GM10847 (cell line): Measurements from ENCODE around the gene CCDC24.

Experiments used
- POLR2A ChIP-seq: IDR thresholded peaks from 2 replicates; pipeline ENCODE4 v1.6.1; 2011; ENCODE audit not compliant: insufficient read length; ENCODE audit errors: extremely low read depth

Gene CCDC24

DNA sequence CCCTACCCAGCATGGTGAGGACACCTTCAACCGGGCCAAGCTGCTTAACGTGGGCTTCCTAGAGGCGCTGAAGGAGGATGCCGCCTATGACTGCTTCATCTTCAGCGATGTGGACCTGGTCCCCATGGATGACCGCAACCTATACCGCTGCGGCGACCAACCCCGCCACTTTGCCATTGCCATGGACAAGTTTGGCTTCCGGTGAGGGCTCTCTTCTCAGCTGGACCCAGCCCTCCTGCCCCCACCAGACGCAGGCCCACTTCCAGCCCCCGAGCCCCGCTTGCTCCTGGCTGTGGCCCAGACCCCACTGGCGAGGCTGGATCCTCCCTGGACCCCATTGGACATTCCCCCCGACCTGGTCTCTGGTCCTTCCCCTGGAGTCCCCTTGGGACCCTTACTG is 6.5 kb upstream of the CCDC24 start:
- TF ChIP-seq POLR2A: no peak

DNA sequence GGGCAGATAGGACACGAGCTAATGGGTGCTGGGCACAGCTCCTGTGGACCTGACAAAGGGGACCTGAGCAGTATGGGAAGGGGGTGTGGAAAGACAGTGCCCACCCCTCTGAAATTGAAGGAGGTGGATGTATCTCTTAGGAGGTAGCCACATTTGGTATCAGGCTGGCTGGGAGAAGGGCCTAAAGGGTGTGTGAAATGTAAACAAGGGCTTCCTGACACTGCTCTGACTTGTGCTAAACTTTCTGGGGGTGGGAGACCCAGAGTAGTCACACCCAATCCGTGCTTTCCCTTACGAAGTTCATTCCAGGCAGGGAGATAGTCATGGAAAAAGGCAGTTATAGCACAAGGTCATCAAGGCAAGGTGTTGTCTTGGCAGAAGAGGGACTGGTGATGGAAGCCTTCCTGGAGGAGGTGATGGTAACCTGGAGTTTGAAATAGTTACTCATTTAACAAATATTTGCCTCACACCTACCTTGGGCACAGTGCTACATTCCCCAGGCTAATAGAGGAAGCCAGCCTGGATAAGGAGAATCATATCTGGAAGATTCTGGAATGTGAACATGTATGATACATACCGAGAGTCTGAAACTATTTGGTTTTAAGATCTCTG is 5.3 kb upstream of the CCDC24 start:
- TF ChIP-seq POLR2A: no peak

DNA sequence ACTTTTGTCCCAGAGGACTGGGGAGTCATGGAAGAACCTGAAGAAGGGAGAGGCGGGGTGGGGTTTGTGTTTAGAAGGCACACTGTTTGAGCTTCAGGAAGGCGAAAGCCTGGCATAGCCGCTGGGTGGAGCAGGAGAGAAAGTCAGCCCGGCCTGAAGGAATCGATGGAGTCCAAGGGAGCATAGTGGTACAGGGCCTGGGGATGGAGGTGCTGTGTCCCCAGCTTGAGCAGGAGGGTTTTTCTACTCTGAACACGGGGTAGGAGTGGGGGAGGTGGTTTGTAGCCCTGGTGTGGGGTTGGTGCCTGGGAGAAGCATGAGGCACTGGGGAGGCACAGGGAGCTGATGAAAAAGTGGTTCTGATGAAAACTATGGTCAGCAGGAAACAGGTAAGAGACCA is 4.7 kb upstream of the CCDC24 start:
- TF ChIP-seq POLR2A: no peak

- TF ChIP-seq POLR2A: no peak
These were observed 4.1 kb upstream of the CCDC24 start for GRCh38 chr1:43987159-43987902.

DNA sequence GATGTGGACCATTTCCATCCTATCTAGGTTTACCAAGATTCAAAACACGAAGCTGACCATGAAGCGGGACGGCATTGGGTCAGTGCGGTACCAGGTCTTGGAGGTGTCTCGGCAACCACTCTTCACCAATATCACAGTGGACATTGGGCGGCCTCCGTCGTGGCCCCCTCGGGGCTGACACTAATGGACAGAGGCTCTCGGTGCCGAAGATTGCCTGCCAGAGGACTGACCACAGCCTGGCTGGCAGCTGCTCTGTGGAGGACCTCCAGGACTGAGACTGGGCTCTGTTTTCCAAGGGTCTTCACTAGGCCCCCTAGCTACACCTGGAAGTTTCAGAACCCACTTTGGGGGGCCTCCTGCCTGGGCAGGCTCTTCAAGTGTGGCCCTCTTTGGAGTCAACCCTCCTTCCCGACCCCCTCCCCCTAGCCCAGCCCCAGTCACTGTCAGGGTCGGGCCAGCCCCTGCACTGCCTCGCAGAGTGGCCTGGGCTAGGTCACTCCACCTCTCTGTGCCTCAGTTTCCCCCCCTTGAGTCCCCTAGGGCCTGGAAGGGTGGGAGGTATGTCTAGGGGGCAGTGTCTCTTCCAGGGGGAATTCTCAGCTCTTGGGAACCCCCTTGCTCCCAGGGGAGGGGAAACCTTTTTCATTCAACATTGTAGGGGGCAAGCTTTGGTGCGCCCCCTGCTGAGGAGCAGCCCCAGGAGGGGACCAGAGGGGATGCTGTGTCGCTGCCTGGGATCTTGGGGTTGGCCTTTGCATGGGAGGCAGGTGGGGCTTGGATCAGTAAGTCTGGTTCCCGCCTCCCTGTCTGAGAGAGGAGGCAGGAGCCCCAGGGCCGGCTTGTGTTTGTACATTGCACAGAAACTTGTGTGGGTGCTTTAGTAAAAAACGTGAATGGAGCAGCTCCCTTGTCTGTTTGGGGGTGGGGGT is 864 bp upstream of the CCDC24 start:
- no peak for TF ChIP-seq POLR2A

GRCh38 chr1:43991200-43991475 is 261 bp upstream of the CCDC24 start:
- no peak for TF ChIP-seq POLR2A

GRCh38 chr1:43992232-43992995 is 1.0 kb downstream of the CCDC24 start:
- TF ChIP-seq POLR2A: no peak

DNA sequence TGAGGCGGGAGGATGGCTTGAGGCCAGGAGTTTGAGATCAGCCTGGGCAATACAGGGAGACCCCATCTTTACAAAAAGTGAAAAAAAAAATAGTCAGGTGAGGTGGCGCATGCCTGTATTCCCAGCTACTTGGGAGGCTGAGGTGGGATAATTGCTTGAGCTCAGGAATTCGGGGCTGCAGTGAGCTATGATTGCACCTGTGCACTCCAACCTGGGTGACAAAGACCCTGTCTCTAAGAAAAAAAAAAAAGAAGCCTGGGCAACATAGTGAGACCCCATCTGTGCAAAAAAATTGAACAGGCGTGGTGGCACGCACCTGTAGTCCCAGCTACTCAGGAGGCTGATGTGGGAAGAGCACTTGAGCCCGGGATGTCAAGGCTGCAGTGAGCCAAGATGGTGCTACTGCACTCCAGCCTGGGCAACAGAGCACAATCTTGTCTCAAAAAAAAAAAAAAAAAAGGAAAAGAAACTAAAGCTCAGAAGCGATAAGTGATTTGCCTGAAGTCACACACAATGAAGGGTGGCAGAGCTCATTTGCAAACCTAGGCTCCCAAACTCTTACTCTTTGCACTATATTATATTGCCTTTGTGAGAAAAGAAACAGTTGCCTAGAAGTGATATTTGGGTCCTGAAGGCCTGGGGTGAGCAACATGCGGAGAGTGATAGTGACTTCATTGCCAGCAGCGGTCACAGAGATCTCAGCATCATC is 2.0 kb downstream of the CCDC24 start:
- no peak for TF ChIP-seq POLR2A

GRCh38 chr1:43994071-43994470 is 2.7 kb downstream of the CCDC24 start:
- TF ChIP-seq POLR2A: no peak

- no peak for TF ChIP-seq POLR2A
These were observed 3.7 kb downstream of the CCDC24 start for GRCh38 chr1:43994794-43995790.

GRCh38 chr1:43995984-43996732 is 4.8 kb downstream of the CCDC24 start:
- TF ChIP-seq POLR2A: no peak

DNA sequence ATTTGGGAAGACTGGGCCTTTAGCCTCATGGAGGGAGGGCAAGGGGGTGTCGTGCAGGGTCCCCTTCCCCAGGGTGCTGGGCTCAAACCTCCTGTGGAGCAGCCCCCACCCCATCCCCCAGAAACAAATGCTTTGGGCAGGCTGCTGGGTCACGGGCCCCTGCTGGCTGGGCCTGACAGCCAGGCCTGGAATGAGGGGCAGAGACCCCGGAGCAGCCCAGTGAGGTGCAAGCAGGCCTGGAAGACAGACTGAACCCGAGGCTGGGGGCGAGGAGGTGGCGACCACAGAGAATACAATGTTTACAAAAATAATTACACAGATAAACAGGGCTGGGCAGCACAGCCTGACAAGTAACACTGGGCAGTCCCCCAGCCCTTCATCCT is 5.3 kb downstream of the CCDC24 start:
- TF ChIP-seq POLR2A: no peak
